BE2C (cell line): Measurements from ENCODE around the gene DYNLT2B.
A peak's percentile ranks its signal among the peaks of the same experiment; 100 is the strongest.

ENCODE experiments used
- DNase-seq: peaks from one replicate; pipeline ENCODE4 v3.0.0-alpha.2; 2020
- H3K27me3 ChIP-seq: fragments of 250-450 bp; sonication (Bioruptor Pico); 2 replicates; pipeline ENCODE4 v1.5.1; 2020; ENCODE audit warnings: mild to moderate bottlenecking
- H3K36me3 ChIP-seq: fragments of 250-450 bp; sonication (Bioruptor Pico); 2 replicates; pipeline ENCODE4 v1.5.1; 2020; ENCODE audit warnings: mild to moderate bottlenecking
- H3K4me1 ChIP-seq: fragments of 250-450 bp; sonication (Bioruptor Pico); 2 replicates; pipeline ENCODE4 v1.5.1; 2020
- H3K4me3 ChIP-seq: 2 replicates; pipeline ENCODE4 v1.5.1; 2011; ENCODE audit warnings: low read depth, low read length
- H3K9me3 ChIP-seq: fragments of 250-450 bp; sonication (Bioruptor Pico); 2 replicates; pipeline ENCODE4 v1.5.1; 2020
- TF ChIP-seq, protein P1 (sequence below): IDR thresholded peaks from 2 replicates; pipeline ENCODE4 v1.5.1; 2012; ENCODE audit warnings: mild to moderate bottlenecking, low read depth, low read length

Gene DYNLT2B

DNA sequence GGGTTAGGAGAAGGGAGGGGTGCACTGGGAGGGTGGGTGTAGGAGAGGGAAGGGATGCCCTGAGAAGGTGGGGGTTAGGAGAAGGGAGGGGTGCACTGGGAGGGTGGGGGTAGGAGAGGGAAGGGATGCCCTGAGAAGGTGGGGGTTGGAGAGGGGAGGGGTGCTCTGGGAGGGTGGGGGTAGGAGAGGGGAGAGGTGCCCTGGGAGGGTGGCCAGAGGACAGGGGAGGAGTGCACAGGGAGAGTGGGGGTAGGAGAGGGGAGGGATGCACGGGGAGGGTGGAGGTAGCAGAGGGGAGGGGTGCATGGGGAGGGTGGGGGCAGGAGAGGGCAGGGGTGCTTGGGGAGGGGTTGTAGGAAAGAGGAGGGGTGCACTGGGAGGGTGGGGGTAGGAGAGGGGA, 16.9 kb upstream of the DYNLT2B start:
- Histone ChIP-seq H3K27me3 (no peaks in the 10 kb centered on the region), H3K4me1 (no peaks in the 10 kb centered on the region), H3K36me3 (no peaks in the 10 kb centered on the region), H3K4me3 (no peak overlapping the region), H3K9me3 (no peaks in the 10 kb centered on the region)
- TF ChIP-seq, protein P1, sequence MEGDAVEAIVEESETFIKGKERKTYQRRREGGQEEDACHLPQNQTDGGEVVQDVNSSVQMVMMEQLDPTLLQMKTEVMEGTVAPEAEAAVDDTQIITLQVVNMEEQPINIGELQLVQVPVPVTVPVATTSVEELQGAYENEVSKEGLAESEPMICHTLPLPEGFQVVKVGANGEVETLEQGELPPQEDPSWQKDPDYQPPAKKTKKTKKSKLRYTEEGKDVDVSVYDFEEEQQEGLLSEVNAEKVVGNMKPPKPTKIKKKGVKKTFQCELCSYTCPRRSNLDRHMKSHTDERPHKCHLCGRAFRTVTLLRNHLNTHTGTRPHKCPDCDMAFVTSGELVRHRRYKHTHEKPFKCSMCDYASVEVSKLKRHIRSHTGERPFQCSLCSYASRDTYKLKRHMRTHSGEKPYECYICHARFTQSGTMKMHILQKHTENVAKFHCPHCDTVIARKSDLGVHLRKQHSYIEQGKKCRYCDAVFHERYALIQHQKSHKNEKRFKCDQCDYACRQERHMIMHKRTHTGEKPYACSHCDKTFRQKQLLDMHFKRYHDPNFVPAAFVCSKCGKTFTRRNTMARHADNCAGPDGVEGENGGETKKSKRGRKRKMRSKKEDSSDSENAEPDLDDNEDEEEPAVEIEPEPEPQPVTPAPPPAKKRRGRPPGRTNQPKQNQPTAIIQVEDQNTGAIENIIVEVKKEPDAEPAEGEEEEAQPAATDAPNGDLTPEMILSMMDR: no peak
- no peak for DNase-seq

DNA sequence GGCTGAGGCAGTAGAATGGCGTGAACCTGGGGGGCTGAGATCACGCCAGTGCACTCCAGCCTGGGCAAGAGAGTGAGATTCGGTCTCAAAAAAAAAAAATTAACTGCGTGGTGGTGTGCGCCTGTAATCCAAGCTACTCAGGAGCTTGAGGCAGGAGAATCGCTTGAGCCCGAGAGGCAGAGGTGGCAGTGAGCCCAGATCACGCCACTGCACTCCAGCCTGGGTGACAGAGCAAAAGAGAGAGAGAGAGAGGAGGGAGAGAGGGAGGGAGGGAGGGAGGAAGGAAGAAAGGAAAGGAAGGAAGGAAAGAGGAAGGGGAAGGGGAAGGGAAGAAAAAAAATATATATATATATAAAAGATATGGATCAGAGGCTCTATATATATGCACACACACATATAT, 14.1 kb upstream of the DYNLT2B start:
- H3K9me3 ChIP-seq: no peaks in the 10 kb centered on the region
- TF ChIP-seq, protein P1: no peak
- no peaks in the 10 kb centered on the region for H3K27me3 ChIP-seq
- no peak overlapping the region for H3K4me3 ChIP-seq
- no peaks in the 10 kb centered on the region; the same call in 1 of the 2 replicates for H3K36me3 ChIP-seq
- no peak for DNase-seq
- H3K4me1 ChIP-seq: no peaks in the 10 kb centered on the region

DNA sequence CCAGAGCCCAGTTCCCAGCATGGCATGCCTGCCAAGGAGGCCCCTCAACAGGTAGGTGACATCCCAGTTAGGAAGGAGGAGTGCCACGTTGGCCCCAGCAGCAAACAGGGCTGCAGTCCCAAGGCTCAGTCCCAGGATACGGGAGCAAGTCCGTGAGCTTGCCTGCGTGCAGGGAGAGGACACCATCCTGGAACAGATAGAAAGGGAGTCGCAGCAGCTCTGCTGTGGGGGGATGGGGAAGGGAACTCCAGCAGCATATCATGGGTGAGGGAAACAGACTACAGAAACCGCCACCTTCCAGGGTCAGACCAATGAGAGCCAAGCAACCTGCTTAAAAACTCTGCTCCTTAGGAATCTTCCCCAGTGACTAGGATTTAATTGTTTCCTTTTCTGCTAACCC, 9.4 kb upstream of the DYNLT2B start:
- no peaks in the 10 kb centered on the region; the same call in 1 of the 2 replicates for H3K36me3 ChIP-seq
- no peaks in the 10 kb centered on the region for H3K9me3 ChIP-seq
- no peaks in the 10 kb centered on the region; the same call in 1 of the 2 replicates for H3K4me1 ChIP-seq
- H3K27me3 ChIP-seq: no peaks in the 10 kb centered on the region
- DNase-seq: no peak
- no peak overlapping the region for H3K4me3 ChIP-seq
- TF ChIP-seq, protein P1: no peak

DNA sequence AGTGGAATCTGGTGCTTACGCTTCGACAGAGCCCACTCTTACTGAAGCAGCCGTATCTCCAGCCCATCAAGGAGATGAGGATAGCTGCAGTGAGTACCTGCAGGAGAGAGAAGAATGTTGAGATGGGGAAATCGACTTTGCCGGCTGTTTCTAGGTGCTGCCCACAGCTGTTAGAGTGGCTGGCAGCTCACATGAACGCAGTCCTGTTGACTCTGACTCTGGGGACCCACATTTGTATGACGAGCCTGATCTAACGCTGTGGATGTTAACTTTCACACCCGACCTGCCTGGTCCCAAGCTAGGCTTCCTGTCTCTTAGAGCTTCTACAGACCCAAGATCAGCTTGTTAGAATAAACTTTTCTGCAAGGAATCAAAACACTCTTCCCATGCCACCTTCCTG, 8.9 kb upstream of the DYNLT2B start:
- no peaks in the 10 kb centered on the region for H3K9me3 ChIP-seq
- no peak for DNase-seq
- no peak overlapping the region for H3K4me3 ChIP-seq
- TF ChIP-seq, protein P1: no peak
- no peaks in the 10 kb centered on the region for H3K27me3 ChIP-seq
- no peaks in the 10 kb centered on the region; the same call in 1 of the 2 replicates for H3K36me3 ChIP-seq
- H3K4me1 ChIP-seq: no peaks in the 10 kb centered on the region; the same call in 1 of the 2 replicates

DNA sequence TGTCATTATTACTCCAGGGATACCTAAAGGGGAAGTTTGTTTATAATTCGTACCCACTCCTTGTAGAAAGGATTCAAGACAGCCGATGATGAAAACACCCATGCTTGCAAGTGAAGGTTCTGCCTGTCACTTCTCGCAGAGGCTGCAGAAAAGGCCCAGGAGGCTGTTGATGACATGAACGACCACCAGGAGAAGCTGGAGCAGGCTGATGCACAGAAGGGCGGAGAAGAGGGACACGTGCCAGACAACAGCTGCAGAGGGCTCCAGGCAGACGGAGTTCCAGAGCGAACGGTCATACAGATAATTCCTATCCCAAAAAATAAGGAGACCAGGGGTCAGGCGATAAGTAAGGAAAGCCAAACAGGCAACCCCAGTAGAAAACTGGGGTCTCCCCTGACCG, 5.7 kb upstream of the DYNLT2B start:
- H3K36me3 ChIP-seq: no peaks in the 10 kb centered on the region; the same call in 1 of the 2 replicates
- H3K9me3 ChIP-seq: no peaks in the 10 kb centered on the region
- DNase-seq: peak; percentile 80
- no peaks in the 10 kb centered on the region; the same call in 1 of the 2 replicates for H3K4me1 ChIP-seq
- TF ChIP-seq, protein P1: peak; percentile 73
- H3K27me3 ChIP-seq: no peaks in the 10 kb centered on the region
- no peak overlapping the region for H3K4me3 ChIP-seq

DNA sequence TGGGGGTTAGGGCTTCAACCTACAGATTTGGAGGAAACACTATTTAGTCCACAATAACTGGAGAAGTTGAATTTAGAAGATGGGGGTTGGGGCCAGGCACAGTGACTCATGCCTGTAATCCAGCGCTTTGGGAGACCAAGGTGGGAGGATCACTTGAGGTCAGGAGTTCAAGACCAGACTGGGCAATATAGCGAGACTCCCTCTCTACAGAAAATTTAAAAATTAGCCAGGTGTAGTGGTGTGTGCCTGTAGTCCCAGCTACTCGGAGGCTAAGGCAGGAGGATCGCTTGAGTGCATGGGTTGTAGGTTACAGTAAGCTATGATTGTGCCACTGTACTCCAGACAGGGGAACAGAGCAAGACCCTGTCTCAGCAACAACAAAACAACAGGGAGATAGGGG, 5.0 kb upstream of the DYNLT2B start:
- no peaks in the 10 kb centered on the region; the same call in 1 of the 2 replicates for H3K4me1 ChIP-seq
- TF ChIP-seq, protein P1: no peak
- no peak for DNase-seq
- H3K36me3 ChIP-seq: no peaks in the 10 kb centered on the region; the same call in 1 of the 2 replicates
- H3K4me3 ChIP-seq: no peak overlapping the region
- no peaks in the 10 kb centered on the region for H3K27me3 ChIP-seq
- H3K9me3 ChIP-seq: no peaks in the 10 kb centered on the region
